ENCODE measurements around the gene CEBPZ.

DNA sequence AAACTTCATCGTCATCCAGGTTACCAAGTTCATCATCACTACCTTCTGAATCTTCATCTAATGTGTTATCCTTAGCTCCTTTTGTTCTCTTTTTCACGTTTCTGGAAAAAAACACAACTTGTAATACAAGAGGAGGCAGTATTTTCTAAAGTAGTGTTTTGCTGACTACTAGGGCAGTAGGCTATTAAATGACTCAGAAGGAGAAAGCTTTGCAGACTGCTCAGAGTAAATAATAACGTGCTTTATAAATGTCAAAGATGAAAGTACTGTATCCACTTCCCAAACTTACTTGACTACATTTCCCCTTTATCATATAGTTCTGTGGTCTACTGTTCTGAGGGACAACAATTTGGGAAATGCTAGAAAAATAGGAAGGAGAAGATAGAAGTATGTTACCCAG lies 19.5 kb downstream of the CEBPZ start:
- TF ChIP-seq, protein P1, sequence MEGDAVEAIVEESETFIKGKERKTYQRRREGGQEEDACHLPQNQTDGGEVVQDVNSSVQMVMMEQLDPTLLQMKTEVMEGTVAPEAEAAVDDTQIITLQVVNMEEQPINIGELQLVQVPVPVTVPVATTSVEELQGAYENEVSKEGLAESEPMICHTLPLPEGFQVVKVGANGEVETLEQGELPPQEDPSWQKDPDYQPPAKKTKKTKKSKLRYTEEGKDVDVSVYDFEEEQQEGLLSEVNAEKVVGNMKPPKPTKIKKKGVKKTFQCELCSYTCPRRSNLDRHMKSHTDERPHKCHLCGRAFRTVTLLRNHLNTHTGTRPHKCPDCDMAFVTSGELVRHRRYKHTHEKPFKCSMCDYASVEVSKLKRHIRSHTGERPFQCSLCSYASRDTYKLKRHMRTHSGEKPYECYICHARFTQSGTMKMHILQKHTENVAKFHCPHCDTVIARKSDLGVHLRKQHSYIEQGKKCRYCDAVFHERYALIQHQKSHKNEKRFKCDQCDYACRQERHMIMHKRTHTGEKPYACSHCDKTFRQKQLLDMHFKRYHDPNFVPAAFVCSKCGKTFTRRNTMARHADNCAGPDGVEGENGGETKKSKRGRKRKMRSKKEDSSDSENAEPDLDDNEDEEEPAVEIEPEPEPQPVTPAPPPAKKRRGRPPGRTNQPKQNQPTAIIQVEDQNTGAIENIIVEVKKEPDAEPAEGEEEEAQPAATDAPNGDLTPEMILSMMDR (conservative IDR thresholded peaks at IDR 0.05; ENCODE audit: low read length) = no peak
- TF ChIP-seq EZH2phosphoT487 (IDR thresholded peaks at IDR 0.05; ENCODE audit: borderline replicate concordance) = no peak
